Measurements from ENCODE around the gene WDR82.

The WDR82 gene

DNA sequence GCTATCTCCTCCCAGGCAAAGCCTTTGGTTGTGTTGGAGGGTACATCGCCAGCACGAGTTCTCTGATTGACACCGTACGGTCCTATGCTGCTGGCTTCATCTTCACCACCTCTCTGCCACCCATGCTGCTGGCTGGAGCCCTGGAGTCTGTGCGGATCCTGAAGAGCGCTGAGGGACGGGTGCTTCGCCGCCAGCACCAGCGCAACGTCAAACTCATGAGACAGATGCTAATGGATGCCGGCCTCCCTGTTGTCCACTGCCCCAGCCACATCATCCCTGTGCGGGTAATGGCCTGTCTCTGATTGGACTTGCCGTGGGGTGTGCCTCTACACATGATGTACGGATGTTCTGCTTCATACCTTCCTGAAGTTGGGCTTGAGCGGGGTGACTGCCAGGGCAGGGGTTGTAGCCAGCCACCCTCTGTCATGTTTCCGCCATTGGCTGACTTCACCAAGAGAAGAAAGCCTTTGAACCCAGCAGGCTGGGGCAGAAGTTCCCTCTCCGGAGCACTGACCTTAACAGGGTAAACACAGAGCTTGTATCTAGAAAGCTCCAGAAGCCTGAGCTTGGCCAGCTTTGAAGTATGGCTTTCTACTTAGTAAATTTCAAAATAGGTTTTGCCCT, 67.1 kb downstream of the WDR82 start:
- Histone ChIP-seq H3K9me3 (ENCODE audit: insufficient read depth, low read depth, low read length) (no peaks in the 10 kb centered on the region), H3K27ac (ENCODE audit: low read length) (no peak overlapping the region), H3K4me1 (ENCODE audit: insufficient read depth, low read length) (no peaks in the 10 kb centered on the region), H3K4me3 (ENCODE audit: low read length) (no peak overlapping the region), H3K9ac (ENCODE audit: low read depth, low read length) (no peak overlapping the region), H3K27me3 (ENCODE audit: insufficient read depth, low read length) (no peaks in the 10 kb centered on the region), H3K36me3 (ENCODE audit: insufficient read depth, low read depth, low read length) (peaks cover 84% of the 10 kb centered on the region)

DNA sequence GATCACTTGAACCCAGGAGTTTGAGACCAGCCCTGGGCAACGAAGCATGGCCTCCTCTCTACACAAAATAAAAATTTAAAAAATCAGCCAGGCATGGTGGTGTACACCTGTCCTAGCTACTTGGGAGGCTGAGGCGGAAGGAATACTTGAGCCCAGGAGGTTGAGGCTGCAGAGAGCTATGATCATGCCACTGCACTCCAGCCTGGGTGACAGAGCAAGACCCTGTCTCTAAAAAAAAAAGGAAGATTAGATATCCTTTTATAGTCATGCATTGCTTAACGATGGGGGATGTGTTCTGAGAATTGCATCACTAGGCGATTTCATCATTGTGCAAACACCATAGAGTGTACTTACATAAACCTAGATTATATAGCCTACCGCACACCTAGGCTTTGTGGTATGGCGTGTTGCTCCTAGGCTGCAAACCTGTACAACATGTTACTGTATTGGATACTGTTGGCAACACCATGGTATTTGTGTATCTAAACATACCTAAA, 67.9 kb downstream of the WDR82 start:
- Histone ChIP-seq H3K9ac (ENCODE audit: low read depth, low read length) (no peak overlapping the region), H3K4me1 (ENCODE audit: insufficient read depth, low read length) (no peaks in the 10 kb centered on the region), H3K27me3 (ENCODE audit: insufficient read depth, low read length) (no peaks in the 10 kb centered on the region), H3K4me3 (ENCODE audit: low read length) (no peak overlapping the region), H3K27ac (ENCODE audit: low read length) (no peak overlapping the region), H3K9me3 (ENCODE audit: insufficient read depth, low read depth, low read length) (no peaks in the 10 kb centered on the region), H3K36me3 (ENCODE audit: insufficient read depth, low read depth, low read length) (peaks cover 92% of the 10 kb centered on the region)

DNA sequence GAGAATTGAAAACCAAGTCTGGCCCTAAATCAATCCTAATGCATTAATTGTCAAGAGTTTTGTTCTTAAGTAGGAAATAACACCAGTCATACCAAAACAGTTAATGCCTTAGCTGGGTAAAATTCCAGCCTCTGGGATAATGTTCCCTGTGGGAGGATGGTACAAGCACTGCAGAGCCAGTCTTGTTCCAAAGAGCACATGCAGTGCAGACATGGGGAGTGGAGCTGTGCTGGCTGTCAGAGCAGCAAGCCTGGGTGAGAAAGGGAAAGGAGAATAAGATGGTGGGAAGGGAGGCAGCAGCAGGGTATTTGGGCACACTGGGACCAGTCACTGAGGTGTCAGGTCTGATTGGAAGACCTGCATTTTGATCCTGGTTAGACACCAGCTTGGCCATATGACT, 68.4 kb downstream of the WDR82 start:
- Histone ChIP-seq H3K4me1 (ENCODE audit: insufficient read depth, low read length) (no peaks in the 10 kb centered on the region), H3K4me3 (ENCODE audit: low read length) (no peak overlapping the region), H3K9ac (ENCODE audit: low read depth, low read length) (no peak overlapping the region), H3K9me3 (ENCODE audit: insufficient read depth, low read depth, low read length) (no peaks in the 10 kb centered on the region), H3K27me3 (ENCODE audit: insufficient read depth, low read length) (no peaks in the 10 kb centered on the region), H3K27ac (ENCODE audit: low read length) (no peak overlapping the region), H3K36me3 (ENCODE audit: insufficient read depth, low read depth, low read length) (peaks cover 96% of the 10 kb centered on the region)

DNA sequence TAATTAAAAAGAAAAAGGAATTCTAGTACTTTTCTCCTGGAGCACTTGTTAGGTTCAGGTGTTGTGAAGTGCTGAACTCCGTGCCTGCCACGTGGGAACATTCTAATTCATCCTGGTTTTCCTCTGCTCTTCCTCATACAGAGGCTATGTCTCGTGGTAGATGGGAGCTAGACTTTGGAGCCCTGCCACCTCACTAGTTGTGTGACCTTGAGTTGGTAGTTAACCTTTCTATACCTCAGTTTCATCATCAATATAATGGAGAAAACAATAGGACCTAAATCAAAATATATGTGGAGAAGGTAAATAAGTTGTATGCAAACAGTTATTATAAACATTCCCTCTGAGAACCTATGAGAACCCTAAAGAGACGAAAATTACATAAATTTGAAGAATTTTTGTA, 69.9 kb downstream of the WDR82 start:
- H3K36me3 ChIP-seq (ENCODE audit: insufficient read depth, low read depth, low read length): peaks cover 96% of the 10 kb centered on the region
- no peak overlapping the region for H3K9ac ChIP-seq (ENCODE audit: low read depth, low read length)
- no peaks in the 10 kb centered on the region for H3K4me1 ChIP-seq (ENCODE audit: insufficient read depth, low read length)
- no peaks in the 10 kb centered on the region for H3K9me3 ChIP-seq (ENCODE audit: insufficient read depth, low read depth, low read length)
- no peak overlapping the region for H3K27ac ChIP-seq (ENCODE audit: low read length)
- H3K27me3 ChIP-seq (ENCODE audit: insufficient read depth, low read length): no peaks in the 10 kb centered on the region
- no peak overlapping the region for H3K4me3 ChIP-seq (ENCODE audit: low read length)

DNA sequence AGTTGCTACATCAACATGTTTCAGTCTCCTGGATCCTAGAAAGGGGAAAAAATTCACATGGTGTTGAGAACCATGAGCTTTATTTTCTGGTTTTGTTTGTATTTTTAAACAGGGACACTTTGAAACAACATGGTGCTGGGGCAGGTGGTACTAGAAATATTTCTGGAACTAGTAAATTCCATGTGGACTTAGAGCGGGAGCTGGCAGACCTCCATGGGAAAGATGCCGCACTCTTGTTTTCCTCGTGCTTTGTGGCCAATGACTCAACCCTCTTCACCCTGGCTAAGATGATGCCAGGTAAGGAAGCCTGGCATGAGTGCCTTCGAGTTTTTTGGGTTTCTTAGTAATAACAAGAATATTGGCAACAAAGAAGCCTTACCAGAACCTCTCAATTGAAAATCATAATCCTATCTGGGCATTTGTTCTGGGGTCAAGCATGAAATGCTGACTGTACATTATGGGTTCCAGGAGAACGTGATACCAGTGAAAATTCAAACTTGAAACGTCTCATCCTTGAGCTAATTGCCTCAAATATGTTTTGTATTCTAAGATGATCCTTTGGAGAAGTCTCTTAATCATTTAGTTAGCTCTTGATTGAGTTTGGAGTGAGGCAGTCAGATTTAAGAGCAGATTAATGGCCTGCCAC, 72.6 kb downstream of the WDR82 start:
- Histone ChIP-seq H3K4me3 (ENCODE audit: low read length) (no peak overlapping the region), H3K36me3 (ENCODE audit: insufficient read depth, low read depth, low read length) (peaks cover 97% of the 10 kb centered on the region), H3K27me3 (ENCODE audit: insufficient read depth, low read length) (no peaks in the 10 kb centered on the region), H3K9ac (ENCODE audit: low read depth, low read length) (no peak overlapping the region), H3K27ac (ENCODE audit: low read length) (no peak overlapping the region), H3K9me3 (ENCODE audit: insufficient read depth, low read depth, low read length) (no peaks in the 10 kb centered on the region), H3K4me1 (ENCODE audit: insufficient read depth, low read length) (no peaks in the 10 kb centered on the region)
